ENCODE measurements around the gene RDX.
"Not testable (repeated sequence)": the region's sequence is repeated elsewhere in the genome, so short reads cannot be mapped to it uniquely, and the experiment has no call there.

Gene RDX

GRCh38 chr11:110296226-110297075 lies at the start of gene RDX:
Gene RDX (minus strand): TSS chr11:110296614. CDS start chr11:110279692, 16,922 bp downstream.
- DNase-seq (ENCODE audit: low read depth): peak; percentile 54

DNA sequence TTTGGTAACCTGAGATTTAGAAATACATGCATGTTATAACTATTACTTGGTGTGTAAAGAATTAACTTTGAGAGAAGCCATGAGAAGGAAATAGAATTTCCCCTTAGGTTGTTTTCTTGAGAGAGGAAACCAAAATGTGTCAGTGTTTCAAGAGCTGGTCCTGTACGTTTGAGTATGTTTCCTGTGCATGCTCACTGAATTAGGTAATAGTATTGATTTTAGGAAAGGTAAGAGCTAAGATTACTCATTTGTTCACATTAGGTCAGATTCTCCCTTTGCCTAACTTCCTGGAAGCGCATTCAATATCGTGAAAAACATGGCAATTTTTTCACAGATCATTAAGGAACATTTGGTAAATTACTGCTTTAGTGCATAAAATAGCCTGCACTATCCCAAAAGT lies 49.3 kb upstream of the RDX start:
- DNase-seq (ENCODE audit: low read depth): no peak

DNA sequence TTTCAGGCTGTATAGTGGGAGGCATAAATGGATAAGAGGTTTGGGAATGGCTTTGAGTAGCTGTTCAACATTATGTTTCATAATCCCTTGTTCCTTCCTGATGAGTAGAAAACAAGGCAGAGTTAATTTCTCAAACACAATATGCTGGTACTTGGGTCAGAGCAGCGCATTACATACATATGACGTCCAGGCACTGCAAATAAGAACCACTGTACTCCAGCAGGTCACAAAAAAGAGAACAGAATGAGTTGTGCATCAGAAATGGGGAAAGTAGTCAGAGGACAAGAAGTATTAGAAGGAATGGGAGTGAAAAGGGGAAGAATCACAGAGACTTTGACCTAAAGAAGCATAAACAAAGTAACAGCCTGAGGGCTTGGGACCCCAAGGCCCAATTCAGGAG lies 44.0 kb upstream of the RDX start:
- DNase-seq (ENCODE audit: low read depth): no peak

DNA sequence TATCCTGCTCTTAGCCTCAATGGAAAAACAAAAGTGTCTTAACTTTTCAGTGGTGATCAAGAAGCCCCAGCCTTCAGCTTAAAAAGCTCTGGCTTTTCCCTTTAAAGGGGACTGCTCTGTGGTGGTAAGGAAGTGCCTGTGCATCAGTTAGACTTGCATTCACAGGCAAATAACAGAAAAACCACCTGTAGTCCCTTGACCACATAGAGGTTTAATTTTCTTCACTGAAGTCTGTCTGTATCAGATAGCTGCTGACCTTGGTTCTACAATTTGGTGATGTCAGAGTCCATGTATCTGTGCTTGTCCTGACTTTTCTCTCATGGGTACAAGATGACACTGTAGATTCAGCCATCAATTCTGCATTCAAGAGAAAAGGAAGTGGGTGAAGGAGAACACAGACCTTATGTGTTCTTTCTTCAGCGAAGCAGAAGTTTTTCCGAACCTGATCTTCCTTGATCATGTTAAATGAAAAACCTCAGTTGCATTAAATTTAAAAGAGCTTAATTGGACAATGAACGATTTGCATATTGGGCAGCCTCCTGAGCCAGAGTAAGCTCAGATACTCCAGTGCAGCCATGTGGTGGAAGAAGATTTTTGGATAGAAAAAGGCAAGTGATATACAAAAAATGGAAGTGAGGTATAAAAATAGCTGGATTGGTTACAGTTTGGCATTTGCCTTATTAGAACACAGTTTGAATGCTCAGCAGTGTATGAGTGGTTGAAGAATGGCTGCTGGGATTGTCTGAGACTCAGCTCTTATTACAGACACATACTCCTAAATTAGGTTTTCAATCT lies 43.2 kb upstream of the RDX start:
- DNase-seq (ENCODE audit: low read depth): no peak

DNA sequence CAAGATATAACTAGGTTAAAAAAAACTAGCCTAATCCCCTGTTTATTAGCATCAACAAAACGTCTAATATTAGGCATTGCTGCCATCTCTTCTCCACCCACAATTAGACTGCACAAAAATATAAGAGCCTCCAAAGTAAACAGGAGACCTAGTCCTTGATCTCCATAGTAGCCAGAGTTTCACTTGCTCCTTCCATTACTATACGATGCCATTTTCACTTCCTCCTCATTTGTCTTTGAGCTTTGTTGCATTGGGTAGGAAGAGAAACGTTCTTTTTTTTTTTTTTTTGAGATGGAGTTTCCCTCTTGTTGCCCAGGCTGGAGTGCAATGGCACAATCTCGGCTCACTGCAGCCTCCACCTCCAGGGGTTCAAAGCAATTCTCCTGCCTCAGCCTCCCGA lies 42.3 kb upstream of the RDX start:
- DNase-seq (ENCODE audit: low read depth): no peak

- peak; percentile 28 for DNase-seq (ENCODE audit: low read depth)
These were observed 41.3 kb upstream of the RDX start for GRCh38 chr11:110337570-110338193.

DNA sequence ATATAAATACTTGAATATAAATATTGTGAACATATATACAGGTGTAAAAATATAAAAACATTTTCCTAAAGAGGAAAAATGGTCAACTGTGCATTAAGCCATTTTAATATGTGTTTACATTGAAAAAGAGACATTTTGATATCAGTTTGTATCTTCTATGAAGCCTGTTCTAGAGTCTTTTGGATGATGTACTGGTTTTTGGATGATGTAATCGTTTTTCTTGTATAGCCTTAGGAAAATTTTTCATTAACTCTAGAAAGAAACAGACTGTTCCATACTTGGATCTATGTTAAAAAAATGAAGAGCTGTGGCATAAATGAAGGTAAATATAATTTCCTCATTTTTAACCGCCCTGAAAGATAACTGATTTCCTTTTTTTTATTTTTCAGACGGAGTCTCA lies 39.6 kb upstream of the RDX start:
- no peak for DNase-seq (ENCODE audit: low read depth)

GRCh38 chr11:110335358-110335757 lies 38.9 kb upstream of the RDX start:
- no peak for DNase-seq (ENCODE audit: low read depth)

DNA sequence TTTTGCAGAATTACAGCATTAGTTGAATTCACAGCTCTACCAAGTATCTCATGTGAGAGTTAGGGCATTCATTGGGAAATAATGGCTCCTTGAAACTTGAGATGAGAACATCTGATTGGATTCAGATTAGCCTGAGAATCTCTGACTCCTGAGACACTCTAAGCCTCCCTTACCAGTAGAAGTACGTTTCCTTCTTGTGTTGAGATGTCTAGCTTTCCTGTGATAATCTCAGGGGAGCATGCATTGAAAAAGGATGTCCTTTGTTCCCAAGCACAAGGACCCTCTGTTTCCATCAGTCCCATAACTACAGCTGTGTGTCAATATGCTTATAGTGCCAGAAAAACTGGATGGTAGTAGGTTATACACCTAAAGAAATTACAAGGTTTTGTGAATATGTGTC lies 35.2 kb upstream of the RDX start:
- no peak for DNase-seq (ENCODE audit: low read depth)

DNA sequence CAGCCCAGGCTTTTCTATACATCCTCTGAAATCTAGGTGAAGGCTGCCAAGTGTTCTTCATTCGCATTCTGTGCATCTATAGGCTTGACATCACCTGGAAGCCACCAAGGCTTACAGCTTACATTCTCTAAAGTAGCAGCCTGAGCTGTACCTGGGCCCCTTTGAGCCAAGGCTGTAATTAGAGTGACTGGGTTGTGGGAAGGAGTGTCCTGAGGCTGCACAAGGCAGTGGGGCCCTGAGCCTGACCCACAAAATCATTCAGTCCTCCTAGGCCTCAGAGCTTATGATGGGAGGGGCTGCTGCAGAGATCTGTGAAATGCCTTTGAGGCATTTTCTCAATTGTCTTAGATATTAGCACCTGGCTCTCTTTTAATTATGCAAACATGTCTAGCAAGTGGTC lies 33.0 kb upstream of the RDX start:
- DNase-seq (ENCODE audit: low read depth): no peak

DNA sequence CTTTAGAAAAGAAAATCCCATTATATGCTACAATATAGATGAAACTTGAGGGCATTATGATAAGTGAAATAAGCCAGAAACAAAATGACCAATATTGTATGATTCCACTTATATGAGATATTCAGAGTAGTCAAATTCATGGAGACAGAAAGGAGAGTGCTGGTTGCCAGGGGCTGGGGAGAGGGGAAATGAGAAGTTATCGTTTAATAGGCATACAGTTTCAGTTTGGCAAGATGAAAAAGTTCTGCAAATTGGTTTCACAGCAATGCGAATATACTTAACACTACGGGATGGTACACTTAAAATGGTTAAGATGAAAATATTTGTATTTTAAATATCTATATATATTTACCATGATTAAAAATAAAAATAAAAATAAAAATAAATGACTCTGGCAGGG lies 31.1 kb upstream of the RDX start:
- no peak for DNase-seq (ENCODE audit: low read depth)

DNA sequence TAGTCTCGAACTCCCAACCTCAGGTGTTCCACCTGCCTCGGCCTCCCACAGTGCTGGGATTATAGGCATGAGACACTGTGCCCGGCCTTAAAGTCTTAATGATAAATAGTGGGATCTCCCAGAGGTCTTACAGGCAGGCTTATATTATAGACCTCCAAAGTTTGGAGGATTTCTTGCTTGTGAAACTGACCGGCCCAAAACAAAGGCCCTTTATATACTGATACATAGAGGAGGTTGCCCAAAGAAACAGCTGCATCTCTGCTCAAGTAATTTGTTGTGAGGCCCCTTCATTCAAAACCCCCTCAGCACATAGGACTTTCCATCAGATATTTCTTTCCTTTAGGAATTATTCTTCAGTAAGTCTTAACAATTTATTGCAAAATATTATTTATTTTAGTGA lies 27.4 kb upstream of the RDX start:
- DNase-seq (ENCODE audit: low read depth): no peak

DNA sequence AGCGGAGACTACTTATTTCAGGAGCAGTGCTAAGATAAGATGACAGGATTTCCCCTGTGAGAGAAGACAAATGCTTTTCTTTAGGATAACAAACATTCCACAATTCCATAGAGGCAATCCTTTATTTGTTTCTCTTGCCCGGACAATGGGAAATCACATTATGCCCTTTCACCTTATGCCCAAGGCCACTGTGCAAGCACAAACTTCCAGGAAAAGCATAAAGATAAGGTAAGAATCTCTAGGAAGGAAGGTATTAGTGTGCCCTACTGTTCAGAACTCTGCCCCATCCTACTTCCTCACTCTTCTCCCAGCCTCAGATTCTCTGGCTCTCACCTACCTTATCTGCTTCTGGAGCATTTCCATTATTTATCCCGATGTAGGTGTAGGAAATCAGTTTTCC lies 23.1 kb upstream of the RDX start:
- no peak for DNase-seq (ENCODE audit: low read depth)

GRCh38 chr11:110318638-110319404 lies 22.4 kb upstream of the RDX start:
- DNase-seq (ENCODE audit: low read depth): no peak

DNA sequence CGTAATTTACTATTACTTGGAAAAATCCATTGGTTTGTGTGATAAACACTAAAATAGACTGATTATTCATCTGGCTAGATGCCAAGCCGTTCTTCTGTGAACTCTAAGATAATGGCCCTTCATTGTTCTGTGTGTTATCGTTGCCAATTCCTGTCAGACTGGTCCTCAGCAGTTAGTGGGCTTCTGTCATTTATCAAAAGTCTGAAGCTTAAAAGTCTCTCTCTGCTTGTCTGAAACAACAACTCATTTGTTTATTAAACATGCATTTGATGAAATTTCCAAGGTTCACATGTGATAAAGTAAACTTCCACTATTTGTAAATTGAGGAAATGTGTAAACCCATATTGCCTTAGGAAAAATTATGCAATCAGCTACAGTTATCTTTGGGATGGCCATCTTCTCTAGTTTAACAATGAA lies 21.1 kb upstream of the RDX start:
- DNase-seq (ENCODE audit: low read depth): no peak

DNA sequence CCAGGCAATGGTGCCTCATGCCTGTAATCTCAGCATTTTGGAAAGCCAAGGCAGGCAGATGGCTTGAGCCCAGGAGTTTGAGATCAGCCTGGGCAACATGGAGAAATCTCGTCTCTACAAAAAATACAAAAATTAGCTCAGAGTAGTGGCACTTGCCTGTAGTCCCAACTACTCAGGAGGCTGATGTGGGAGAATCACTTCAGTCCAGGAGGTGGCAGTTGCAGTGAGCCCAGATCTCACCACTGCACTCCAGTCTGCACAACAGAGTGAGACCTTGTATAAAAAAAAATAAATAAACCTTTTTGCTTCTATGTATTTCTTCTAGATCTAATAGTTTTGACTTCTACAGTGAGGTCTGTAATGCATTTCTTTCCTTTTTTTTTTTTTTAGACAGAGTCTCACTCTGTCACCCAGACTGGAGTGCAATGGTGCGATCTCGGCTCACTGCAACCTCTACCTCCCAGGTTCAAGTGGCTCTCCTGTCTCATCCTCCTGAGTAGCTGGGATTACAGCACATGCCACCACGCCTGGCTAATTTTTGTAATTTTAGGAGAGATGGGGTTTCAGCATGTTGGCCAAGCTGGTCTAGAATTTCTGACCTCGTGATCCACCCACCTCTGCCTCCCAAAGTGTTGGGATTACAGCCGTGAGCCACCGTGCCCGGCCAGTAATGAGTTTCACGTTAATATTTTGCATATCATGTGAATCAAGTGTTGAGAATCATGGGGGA lies 18.1 kb upstream of the RDX start:
- DNase-seq (ENCODE audit: low read depth): no peak

GRCh38 chr11:110312670-110313069 lies 16.3 kb upstream of the RDX start:
- DNase-seq (ENCODE audit: low read depth): no peak

DNA sequence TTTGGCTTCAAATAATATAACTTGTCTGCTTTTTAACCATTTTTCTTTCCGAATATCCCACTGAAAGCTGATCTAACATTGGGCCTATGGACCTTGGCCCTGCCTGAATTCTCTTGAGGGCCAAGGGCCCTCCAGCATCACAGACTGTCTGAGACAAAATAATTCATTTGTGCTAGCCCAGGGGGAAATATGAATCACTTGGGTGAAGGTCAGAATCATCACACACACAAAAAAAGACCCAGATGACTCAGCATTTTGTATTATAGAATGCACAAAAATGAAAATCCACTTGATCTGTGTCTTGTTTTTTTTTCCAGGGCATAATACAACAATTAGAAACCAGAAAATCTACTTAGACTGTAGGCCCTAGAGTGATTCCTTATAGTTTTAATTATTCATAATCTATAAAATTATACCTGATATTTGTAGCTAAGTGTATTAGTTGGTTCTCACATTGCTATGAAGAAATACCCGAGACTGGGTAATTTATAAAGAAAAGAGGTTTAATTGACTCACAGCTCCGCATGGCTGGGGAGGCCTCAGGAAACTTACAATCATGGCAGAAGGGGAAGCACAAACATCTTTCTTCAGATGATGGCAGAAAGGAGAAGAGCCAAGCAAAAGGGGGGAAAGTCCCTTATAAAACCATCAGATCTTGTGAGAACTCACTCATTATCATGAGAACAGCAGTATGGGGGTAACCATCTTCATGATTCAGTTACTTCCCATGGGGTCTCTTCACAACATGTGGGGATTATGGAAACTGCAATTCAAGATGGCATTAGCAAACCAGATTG lies 15.6 kb upstream of the RDX start:
- DNase-seq (ENCODE audit: low read depth): no peak

DNA sequence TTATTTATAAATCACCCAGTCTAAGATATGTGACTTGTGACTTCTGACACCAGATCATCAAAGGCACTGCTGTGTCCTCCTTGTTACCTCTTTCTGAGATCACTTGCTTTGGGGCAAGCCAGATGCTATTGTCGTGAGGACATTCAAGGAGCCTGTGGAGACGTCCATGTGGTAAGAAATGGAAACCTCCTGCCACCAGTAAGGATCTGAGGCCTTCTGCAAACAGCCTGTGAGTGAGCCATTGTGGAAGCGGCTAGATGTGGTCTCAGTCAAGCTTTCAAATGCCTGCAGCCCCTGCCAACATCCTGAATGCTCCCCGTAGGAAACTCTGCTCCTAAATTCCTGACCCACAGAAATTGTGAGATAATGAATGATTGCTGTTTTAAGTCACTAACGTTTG lies 11.7 kb upstream of the RDX start:
- no peak for DNase-seq (ENCODE audit: low read depth)

GRCh38 chr11:110306019-110306388 lies 9.6 kb upstream of the RDX start:
- not testable (repeated sequence) for DNase-seq (ENCODE audit: low read depth)
